DOHH2 (cell line): Measurements from ENCODE around the gene RCOR2.

ENCODE experiments used
- H3F3A ChIP-seq: fragments of 200-600 bp; sonication (generic), shearing (Covaris generic); 2 replicates; pipeline ENCODE4 v1.6.0; 2016; ENCODE audit warnings: antibody characterized with exemption, mild to moderate bottlenecking; ENCODE audit not compliant: control insufficient read depth, insufficient read depth
- H3K27ac ChIP-seq: fragments of 200-600 bp; sonication (generic); 2 replicates; pipeline ENCODE4 v1.5.1; 2014; ENCODE audit warnings: low read depth, mild to moderate bottlenecking, low read length, moderate library complexity
- H3K27me3 ChIP-seq: fragments of 200-600 bp; sonication (generic); 2 replicates; pipeline ENCODE4 v1.6.1; 2014; ENCODE audit warnings: mild to moderate bottlenecking, low read length, mixed read lengths; ENCODE audit not compliant: control insufficient read depth
- H3K36me3 ChIP-seq: fragments of 200-600 bp; sonication (generic); 2 replicates; pipeline ENCODE4 v1.6.1; 2014; ENCODE audit warnings: mild to moderate bottlenecking, low read length, moderate library complexity, mixed read lengths; ENCODE audit not compliant: control insufficient read depth
- H3K4me1 ChIP-seq: fragments of 200-600 bp; sonication (generic); 2 replicates; pipeline ENCODE4 v1.6.1; 2014; ENCODE audit warnings: mild to moderate bottlenecking, low read length, mixed read lengths; ENCODE audit not compliant: control insufficient read depth
- H3K4me2 ChIP-seq: fragments of 200-600 bp; sonication (generic); 2 replicates; pipeline ENCODE4 v1.6.0; 2014; ENCODE audit warnings: mild to moderate bottlenecking, low read length, moderate library complexity
- H3K4me3 ChIP-seq: fragments of 200-600 bp; sonication (generic); 2 replicates; pipeline ENCODE4 v1.5.1; 2014; ENCODE audit warnings: mild to moderate bottlenecking, low read length, mixed read lengths
- H3K79me2 ChIP-seq: fragments of 200-600 bp; sonication (generic); 2 replicates; pipeline ENCODE4 v1.6.1; 2014; ENCODE audit warnings: mild to moderate bottlenecking, low read length, mixed read lengths; ENCODE audit not compliant: control insufficient read depth
- H3K9me2 ChIP-seq: fragments of 200-600 bp; sonication (generic); replicated peaks from 2 replicates; pipeline ENCODE4 v1.6.1; 2014; ENCODE audit warnings: mild to moderate bottlenecking, low read length, mixed read lengths; ENCODE audit not compliant: control insufficient read depth
- H3K9me3 ChIP-seq: fragments of 200-600 bp; sonication (generic); 2 replicates; pipeline ENCODE4 v1.6.1; 2014; ENCODE audit warnings: antibody characterized with exemption, low read length, mixed read lengths; ENCODE audit not compliant: control insufficient read depth, insufficient read depth
- H4K20me1 ChIP-seq: fragments of 200-600 bp; sonication (generic); 2 replicates; pipeline ENCODE4 v1.6.0; 2014; ENCODE audit warnings: low read depth, mild to moderate bottlenecking, antibody characterized with exemption, low read length, moderate library complexity; ENCODE audit not compliant: control insufficient read depth, insufficient read depth
- EZH2phosphoT487 ChIP-seq: fragments of 200-600 bp; sonication (generic); IDR thresholded peaks from 2 replicates; pipeline ENCODE4 v1.6.1; 2017; ENCODE audit warnings: borderline replicate concordance, mild to moderate bottlenecking, antibody characterized with exemption, low read length, moderate library complexity, mixed read lengths
- TF ChIP-seq, protein P1 (sequence below): fragments of 200-600 bp; sonication (generic); IDR thresholded peaks from one replicate; pipeline ENCODE4 v1.5.1; 2014; ENCODE audit warnings: antibody characterized with exemption, mild to moderate bottlenecking, low read depth, low read length; ENCODE audit not compliant: poor library complexity, severe bottlenecking

RCOR2 gene

DNA sequence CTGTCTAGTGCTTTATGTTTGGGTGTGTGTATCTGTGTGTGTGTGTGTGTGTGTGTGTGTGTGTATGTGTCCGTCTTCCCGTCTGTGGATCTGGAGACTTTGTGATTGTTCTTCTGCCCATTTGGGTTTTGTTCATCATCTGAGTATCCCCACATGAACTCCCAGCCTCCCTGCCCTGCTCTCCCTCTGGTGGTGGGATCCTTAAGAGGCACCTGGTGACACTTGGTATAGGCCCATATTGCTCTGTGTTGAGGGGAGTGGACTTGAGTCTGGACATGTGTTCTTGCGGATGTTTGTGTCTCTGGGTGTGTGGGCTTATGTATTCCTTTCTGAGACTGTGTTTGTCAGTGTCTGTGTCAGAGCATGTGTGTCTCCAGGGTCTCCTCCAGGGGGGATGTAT is 15.3 kb downstream of the RCOR2 start:
- Histone ChIP-seq H3F3A (no peaks in the 10 kb centered on the region), H3K36me3 (peaks cover 86% of the 10 kb centered on the region), H3K9me3 (no peaks in the 10 kb centered on the region), H3K9me2 (no peaks in the 10 kb centered on the region), H3K4me3 (no peak overlapping the region), H3K4me1 (no peaks in the 10 kb centered on the region), H3K27me3 (no peaks in the 10 kb centered on the region), H3K79me2 (no peaks in the 10 kb centered on the region), H4K20me1 (peaks cover under 1% of the 10 kb centered on the region; the same call in 1 of the 2 replicates), H3K27ac (no peak overlapping the region), H3K4me2 (no peak overlapping the region)
- TF ChIP-seq EZH2phosphoT487 = no peak
- TF ChIP-seq, protein P1, sequence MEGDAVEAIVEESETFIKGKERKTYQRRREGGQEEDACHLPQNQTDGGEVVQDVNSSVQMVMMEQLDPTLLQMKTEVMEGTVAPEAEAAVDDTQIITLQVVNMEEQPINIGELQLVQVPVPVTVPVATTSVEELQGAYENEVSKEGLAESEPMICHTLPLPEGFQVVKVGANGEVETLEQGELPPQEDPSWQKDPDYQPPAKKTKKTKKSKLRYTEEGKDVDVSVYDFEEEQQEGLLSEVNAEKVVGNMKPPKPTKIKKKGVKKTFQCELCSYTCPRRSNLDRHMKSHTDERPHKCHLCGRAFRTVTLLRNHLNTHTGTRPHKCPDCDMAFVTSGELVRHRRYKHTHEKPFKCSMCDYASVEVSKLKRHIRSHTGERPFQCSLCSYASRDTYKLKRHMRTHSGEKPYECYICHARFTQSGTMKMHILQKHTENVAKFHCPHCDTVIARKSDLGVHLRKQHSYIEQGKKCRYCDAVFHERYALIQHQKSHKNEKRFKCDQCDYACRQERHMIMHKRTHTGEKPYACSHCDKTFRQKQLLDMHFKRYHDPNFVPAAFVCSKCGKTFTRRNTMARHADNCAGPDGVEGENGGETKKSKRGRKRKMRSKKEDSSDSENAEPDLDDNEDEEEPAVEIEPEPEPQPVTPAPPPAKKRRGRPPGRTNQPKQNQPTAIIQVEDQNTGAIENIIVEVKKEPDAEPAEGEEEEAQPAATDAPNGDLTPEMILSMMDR = no peak

DNA sequence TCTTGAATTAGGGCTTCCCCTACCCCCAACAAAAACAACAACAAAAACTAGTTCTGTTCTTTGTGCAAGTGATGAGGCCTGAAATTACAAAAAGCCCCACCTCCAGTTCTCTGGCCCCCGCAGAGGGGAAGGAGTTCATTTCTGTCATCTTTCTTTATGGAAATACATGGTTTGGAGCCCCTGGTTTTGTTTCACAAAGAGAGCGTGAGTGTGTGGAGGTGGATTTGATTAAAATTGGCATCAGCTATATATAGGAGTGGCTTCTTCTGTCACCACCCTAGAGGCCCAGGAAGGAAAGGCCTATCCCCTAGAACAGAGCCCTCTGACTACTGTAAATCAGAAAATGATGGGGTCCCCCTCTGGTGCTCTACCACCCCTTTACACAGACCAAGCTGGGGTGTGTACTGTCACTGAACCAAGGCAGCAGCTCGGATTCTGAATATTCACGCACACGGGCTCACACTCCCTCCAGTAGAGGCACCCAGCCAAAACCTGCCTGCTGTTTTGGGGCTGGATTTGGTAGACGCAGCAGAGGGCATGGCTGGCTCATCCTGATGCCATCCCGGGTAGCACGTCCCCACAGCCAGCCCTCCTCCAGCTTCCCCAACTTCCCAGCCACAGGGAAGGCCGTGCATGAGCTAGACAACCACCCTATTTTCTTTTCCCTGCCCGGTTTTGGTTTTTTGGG is 19.4 kb downstream of the RCOR2 start:
- H3K9me2 ChIP-seq = no peaks in the 10 kb centered on the region
- peaks cover 14% of the 10 kb centered on the region; the same call in 1 of the 2 replicates for H4K20me1 ChIP-seq
- H3K79me2 ChIP-seq = peaks cover 17% of the 10 kb centered on the region
- H3K4me2 ChIP-seq = no peak overlapping the region
- no peaks in the 10 kb centered on the region for H3K9me3 ChIP-seq
- H3K27me3 ChIP-seq = no peaks in the 10 kb centered on the region
- H3K4me3 ChIP-seq = no peak overlapping the region
- peaks cover 17% of the 10 kb centered on the region for H3K4me1 ChIP-seq
- H3F3A ChIP-seq = 0 out of 2 replicates have a peak, but pooled peaks cover 2% of the 10 kb centered on the region
- TF ChIP-seq EZH2phosphoT487 = no peak
- TF ChIP-seq, protein P1 = no peak
- no peak overlapping the region for H3K27ac ChIP-seq
- peaks cover 75% of the 10 kb centered on the region for H3K36me3 ChIP-seq

DNA sequence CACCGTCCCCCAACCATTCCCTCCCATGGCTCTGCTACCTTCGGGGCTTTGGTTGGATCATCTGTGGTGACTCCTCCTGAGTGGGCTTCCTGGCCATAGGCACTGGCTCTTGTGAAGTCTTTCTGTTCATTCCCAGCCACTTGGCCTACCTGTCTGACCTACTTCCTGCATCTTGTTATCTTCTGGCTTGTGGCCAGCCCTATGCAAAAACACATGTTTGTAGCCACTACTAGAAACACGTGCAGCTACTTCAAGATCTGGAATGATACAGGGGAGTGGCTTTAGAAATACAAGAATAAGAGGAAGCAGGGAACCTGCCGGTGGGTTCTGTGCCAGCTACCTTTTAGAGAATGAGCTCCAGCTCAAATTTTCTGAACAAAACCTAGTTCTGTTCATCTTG is 20.9 kb downstream of the RCOR2 start:
- H3K9me3 ChIP-seq = no peaks in the 10 kb centered on the region
- peaks cover 32% of the 10 kb centered on the region for H3K79me2 ChIP-seq
- TF ChIP-seq, protein P1 = no peak
- no peak for TF ChIP-seq EZH2phosphoT487
- H3F3A ChIP-seq = 0 out of 2 replicates have a peak, but pooled peaks cover 2% of the 10 kb centered on the region
- peaks cover 66% of the 10 kb centered on the region for H3K36me3 ChIP-seq
- H3K27ac ChIP-seq = peak overlapping the region; percentile 24
- no peak overlapping the region for H3K4me3 ChIP-seq
- H3K4me1 ChIP-seq = peaks cover 17% of the 10 kb centered on the region
- no peaks in the 10 kb centered on the region for H3K9me2 ChIP-seq
- H3K4me2 ChIP-seq = peak overlapping the region; percentile 33
- no peaks in the 10 kb centered on the region for H3K27me3 ChIP-seq
- peaks cover 14% of the 10 kb centered on the region; the same call in 1 of the 2 replicates for H4K20me1 ChIP-seq
